Body of pancreas (tissue), 4 donors: ENCODE measurements around the gene CCDC8. TPM values are rescaled to one million over a fixed set of nuclear protein-coding genes. Genes with fewer than 3 reads are reported as not detected.

Source experiments
- ATAC-seq: fragments of 150-250 bp; one replicate; pipeline ENCODE4 v1.9.1; 2016
- DNase-seq, 4 donors: peaks; one replicate each; pipeline ENCODE4 v3.0.0-alpha.2; 2019
- H3K27ac ChIP-seq, 4 donors: fragments of 200-600 bp; sonication (generic); 1 replicate in 3 of 4; 2 replicates in 1 of 4; pipeline versions ENCODE4 v1.5.1 to v1.6.1; 2016 to 2019; ENCODE audit warnings: mild to moderate bottlenecking in 1 of 4, mixed read lengths in 1 of 4, moderate library complexity in 1 of 4
- H3K27me3 ChIP-seq, 2 donors: fragments of 200-600 bp; sonication (generic); one replicate each; pipeline ENCODE4 v1.6.0; 2016; ENCODE audit warnings: mild to moderate bottlenecking in 1 of 2
- H3K36me3 ChIP-seq, 2 donors: fragments of 200-600 bp; sonication (generic); replicated peaks in 1 of 2; 2 replicates each; pipeline ENCODE4 v1.5.1; 2016; ENCODE audit warnings: low read depth in 2 of 2; ENCODE audit not compliant: insufficient read depth in 1 of 2
- H3K4me1 ChIP-seq: fragments of 200-600 bp; sonication (generic); one replicate; pipeline ENCODE4 v1.6.0; 2016
- H3K4me3 ChIP-seq, 2 donors: fragments of 200-600 bp; sonication (generic); 1 replicate in 1 of 2; 2 replicates in 1 of 2; pipeline ENCODE4 v1.5.1; 2016 to 2019
- H3K9me3 ChIP-seq, 3 donors: fragments of 200-600 bp; sonication (generic); 1 replicate in 2 of 3; 2 replicates in 1 of 3; pipeline ENCODE4 v1.5.1; 2016
- CTCF ChIP-seq, 7 experiments: fragments of 450-650 bp in 4 of 7; fragments of 200-600 bp in 3 of 7; sonication (generic) in 3 of 7; IDR thresholded peaks; one replicate each; pipeline ENCODE4 v1.5.1; 2016 to 2019; ENCODE audit warnings: antibody characterized with exemption in 7 of 7
- POLR2A ChIP-seq, 3 donors: fragments of 450-650 bp; IDR thresholded peaks; one replicate each; pipeline ENCODE4 v1.6.1; 2016; ENCODE audit warnings: antibody characterized with exemption in 3 of 3, mild to moderate bottlenecking in 2 of 3
- whole genome bisulfite sequencing, 2 donors: methylation state at CpG; one replicate each; pipeline ENCODE4 v1.1.5; 2017; 5-methylcytosine and 5-hydroxymethylcytosine counted together
- intact Hi-C: fragments of 100-400 bp; cut with DNase I; formaldehyde crosslinking; loops from one replicate; pipeline ENCODE4 v1.15.1; 2023
- total RNA-seq, 2 donors: library from RNA; depleted of rRNA; stranded (reverse); fragments of >200 nt; gene quantifications; one replicate each; pipeline ENCODE4 v1.1.0, GENCODE V29; 2016

The CCDC8 gene
- total RNA-seq, 2 donors from 2014 or later, result 13.0 to 17.8 TPM

GRCh38 chr19:46450737-46451136 is 37.4 kb upstream of the CCDC8 start:
- ATAC-seq, result no peak
- WGBS, 2 donors, result 83 to 90% methylated on average over 5 of the region's 5 CpGs
- intact Hi-C loops, result no loop called here
- no peaks in the 10 kb centered on the region for H3K9me3 ChIP-seq
- no peak overlapping the region for H3K4me3 ChIP-seq
- H3K27ac ChIP-seq, result no peak overlapping the region
- no peak for DNase-seq
- H3K4me1 ChIP-seq, result peaks cover 17% of the 10 kb centered on the region
- no peaks in the 10 kb centered on the region for H3K36me3 ChIP-seq
- no peaks in the 10 kb centered on the region for H3K27me3 ChIP-seq
- TF ChIP-seq POLR2A (IDR thresholded peaks at IDR 0.05), result no peak
- TF ChIP-seq CTCF (IDR thresholded peaks at IDR 0.05), result no peak

GRCh38 chr19:46449228-46449627 is 35.9 kb upstream of the CCDC8 start:
- Histone ChIP-seq H3K36me3 (no peaks in the 10 kb centered on the region), H3K4me1 (peaks cover 17% of the 10 kb centered on the region), H3K4me3 (no peak overlapping the region), H3K27ac (no peak overlapping the region), H3K9me3 (no peaks in the 10 kb centered on the region), H3K27me3 (no peaks in the 10 kb centered on the region)
- no peak for DNase-seq
- intact Hi-C loops, result no loop called here
- no peak for TF ChIP-seq CTCF (IDR thresholded peaks at IDR 0.05)
- TF ChIP-seq POLR2A (IDR thresholded peaks at IDR 0.05), result no peak
- whole genome bisulfite sequencing, 2 donors, result 59 to 71% methylated on average over 7 of the region's 7 CpGs
- no peak for ATAC-seq

DNA sequence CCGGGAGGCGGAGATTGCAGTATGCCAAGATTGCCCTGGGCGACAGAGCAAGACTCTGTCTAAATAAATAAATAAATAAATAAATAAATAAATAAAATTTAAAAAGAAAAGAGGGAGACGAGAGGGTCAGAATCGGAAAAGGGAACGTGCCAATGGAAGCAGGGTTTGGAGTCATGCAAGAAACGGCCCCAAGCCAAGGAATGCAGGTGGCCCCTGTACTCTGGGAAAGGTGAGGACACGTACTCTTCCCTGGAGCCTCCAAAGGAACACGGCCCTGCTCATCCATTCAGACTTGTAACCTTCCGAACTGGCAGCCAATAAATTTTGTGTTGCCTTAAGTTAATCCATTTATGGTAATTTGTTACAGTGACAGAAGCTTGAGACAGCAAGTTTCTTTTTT is 35.2 kb upstream of the CCDC8 start:
- H3K9me3 ChIP-seq, result no peaks in the 10 kb centered on the region
- no peak overlapping the region for H3K27ac ChIP-seq
- no peak for ATAC-seq
- no peaks in the 10 kb centered on the region for H3K27me3 ChIP-seq
- DNase-seq, result no peak
- peaks cover 20% of the 10 kb centered on the region for H3K4me1 ChIP-seq
- H3K36me3 ChIP-seq, result no peaks in the 10 kb centered on the region
- TF ChIP-seq CTCF (IDR thresholded peaks at IDR 0.05) (no peak), POLR2A (IDR thresholded peaks at IDR 0.05) (no peak)
- intact Hi-C loops, result no loop called here
- 82 to 88% methylated on average over 10 of the region's 10 CpGs for WGBS, 2 donors
- H3K4me3 ChIP-seq, result no peak overlapping the region

DNA sequence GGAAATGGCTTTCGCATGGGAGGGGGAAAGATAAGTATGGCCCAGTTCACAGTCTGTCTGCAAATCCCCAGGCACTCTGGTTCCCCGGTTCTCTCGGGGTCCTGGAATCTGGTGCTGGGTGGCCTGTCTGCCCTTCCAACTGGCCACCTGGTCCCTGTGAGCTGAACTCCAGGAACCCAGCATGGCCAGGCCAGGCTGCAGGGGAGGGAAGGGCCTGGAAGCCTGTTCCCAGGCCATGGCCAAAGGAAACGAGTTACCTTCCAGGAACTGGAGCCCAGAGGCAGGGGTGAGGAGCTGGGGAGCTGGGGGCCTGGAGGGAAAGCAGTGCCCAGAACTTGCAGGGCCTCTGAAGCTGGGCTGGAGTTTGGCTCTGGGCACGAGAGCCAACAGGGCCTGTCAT is 34.5 kb upstream of the CCDC8 start:
- no peak overlapping the region for H3K27ac ChIP-seq
- H3K36me3 ChIP-seq, result no peaks in the 10 kb centered on the region
- H3K9me3 ChIP-seq, result no peaks in the 10 kb centered on the region
- no peaks in the 10 kb centered on the region for H3K27me3 ChIP-seq
- peaks cover 28% of the 10 kb centered on the region for H3K4me1 ChIP-seq
- DNase-seq (no peak), ATAC-seq (no peak)
- TF ChIP-seq POLR2A (IDR thresholded peaks at IDR 0.05) (no peak), CTCF (IDR thresholded peaks at IDR 0.05) (no peak)
- WGBS, 2 donors, result 76 to 86% methylated on average over 4 to 5 of the region's 5 CpGs
- H3K4me3 ChIP-seq, result no peak overlapping the region
- intact Hi-C loops, result no loop called here

DNA sequence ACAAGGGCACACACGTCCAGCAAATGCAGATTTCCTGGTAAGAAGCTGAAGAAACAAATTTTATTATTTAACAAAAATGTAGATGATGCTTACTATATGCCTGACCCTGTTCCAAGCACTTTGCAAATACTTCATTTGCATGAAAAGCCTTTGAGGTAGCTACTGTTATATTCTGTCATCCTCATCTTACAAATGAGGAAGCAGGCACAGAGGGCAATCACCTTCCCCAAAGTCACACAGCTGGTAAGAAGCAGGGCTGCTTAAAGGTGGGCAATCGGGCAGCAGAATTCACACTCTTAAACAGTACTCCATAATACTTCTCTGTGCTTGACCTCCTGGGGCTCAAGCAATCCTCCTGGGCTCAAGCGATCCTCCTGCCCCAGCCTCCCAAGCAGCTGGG is 33.6 kb upstream of the CCDC8 start:
- no peaks in the 10 kb centered on the region for H3K9me3 ChIP-seq
- ATAC-seq, result no peak
- TF ChIP-seq POLR2A (IDR thresholded peaks at IDR 0.05) (no peak), CTCF (IDR thresholded peaks at IDR 0.05) (no peak)
- H3K4me1 ChIP-seq, result peaks cover 33% of the 10 kb centered on the region
- H3K27ac ChIP-seq, result no peak overlapping the region
- H3K4me3 ChIP-seq, result no peak overlapping the region
- H3K27me3 ChIP-seq, result no peaks in the 10 kb centered on the region
- no peaks in the 10 kb centered on the region for H3K36me3 ChIP-seq
- intact Hi-C loops, result no loop called here
- WGBS, 2 donors, result 37 to 50% methylated on average over 3 of the region's 3 CpGs
- no peak for DNase-seq
